Gastrocnemius medialis (tissue), 4 donors: Measurements from ENCODE around the gene PRELID3B. TPM values are rescaled to one million over a fixed set of nuclear protein-coding genes. Genes with fewer than 3 reads are reported as not detected.

ENCODE experiments used
- ATAC-seq, 2 donors: fragments of 150-250 bp; one replicate each; pipeline ENCODE4 v1.9.1; 2016
- DNase-seq, 2 donors: peaks; one replicate each; pipeline ENCODE4 v3.0.0-alpha.2; 2019
- H3K27ac ChIP-seq, 4 donors: fragments of 200-600 bp; sonication (generic); 1 replicate in 1 of 4; 2 replicates in 3 of 4; pipeline ENCODE4 v1.5.1; 2016 to 2018; ENCODE audit warnings: mild to moderate bottlenecking in 2 of 4, moderate library complexity in 1 of 4
- H3K27me3 ChIP-seq, 3 donors: fragments of 200-600 bp; sonication (generic) in 2 of 3; 1 replicate in 1 of 3; 2 replicates in 2 of 3; pipeline versions ENCODE4 v1.5.1 to v1.6.0; 2016 to 2019; ENCODE audit warnings: mild to moderate bottlenecking in 1 of 3, moderate library complexity in 1 of 3
- H3K36me3 ChIP-seq, 2 donors: fragments of 200-600 bp; sonication (generic) in 1 of 2; one replicate each; pipeline ENCODE4 v1.5.1; 2017 to 2018
- H3K4me1 ChIP-seq, 2 donors: fragments of 200-600 bp; sonication (generic) in 1 of 2; one replicate each; pipeline ENCODE4 v1.5.1; 2016 to 2017; ENCODE audit warnings: mild to moderate bottlenecking in 2 of 2
- H3K4me3 ChIP-seq, 4 donors: fragments of 200-600 bp; sonication (generic) in 3 of 4; 1 replicate in 1 of 4; 2 replicates in 3 of 4; pipeline ENCODE4 v1.5.1; 2016 to 2019; ENCODE audit warnings: mild to moderate bottlenecking in 2 of 4
- H3K9me3 ChIP-seq, 3 donors: fragments of 200-600 bp; sonication (generic) in 2 of 3; 1 replicate in 1 of 3; 2 replicates in 2 of 3; pipeline ENCODE4 v1.5.1; 2016 to 2019
- CTCF ChIP-seq, 5 experiments: fragments of 450-650 bp in 3 of 5; fragments of 200-600 bp in 2 of 5; sonication (generic) in 2 of 5; IDR thresholded peaks in 4 of 5; conservative IDR thresholded peaks in 1 of 5; 1 replicate in 4 of 5; 2 replicates in 1 of 5; pipeline ENCODE4 v1.5.1; 2016 to 2019; ENCODE audit warnings: antibody characterized with exemption in 5 of 5, mild to moderate bottlenecking in 3 of 5, moderate library complexity in 3 of 5
- POLR2A ChIP-seq, 2 donors: fragments of 450-650 bp; IDR thresholded peaks; one replicate each; pipeline ENCODE4 v1.6.1; 2017; ENCODE audit warnings: antibody characterized with exemption in 2 of 2, mild to moderate bottlenecking in 2 of 2, moderate library complexity in 2 of 2
- in situ Hi-C, 4 donors: fragments of 200-750 bp; cut with MboI; loops; one replicate each; pipeline versions ENCODE4 v1.15.0 to v1.8.0; 2017; ENCODE audit warnings: low sequenced_read_pairs in 4 of 4
- intact Hi-C: fragments of 100-400 bp; cut with DNase I; formaldehyde crosslinking; loops from one replicate; pipeline ENCODE4 v1.15.1; 2023; ENCODE audit warnings: low total_unique reads
- total RNA-seq, 4 donors: library from RNA; depleted of rRNA; stranded (reverse); fragments of >200 nt; gene quantifications; one replicate each; pipeline versions ENCODE4 v1.1.0 to v1.2.3, GENCODE V29; 2016

Gene PRELID3B
- total RNA-seq, 4 donors from 2014 or later: 31.6 to 41.3 (median 35.1) TPM

- ATAC-seq: no peak
- in situ Hi-C loops (loop anchor here in 1 of 4 donors (10.0 to 25.0 kb wide), 2 partner anchors 164 to 361 kb away; partner anchors contain the start of gene NPEPL1), intact Hi-C loops (loop anchor here (10.0 kb wide), 1 partner anchor 644 kb away; no protein-coding TSS in a partner anchor)
- no peak for DNase-seq
- Histone ChIP-seq H3K27me3 (no peaks in the 10 kb centered on the region), H3K27ac (no peak overlapping the region), H3K9me3 (no peaks in the 10 kb centered on the region), H3K36me3 (no peaks in the 10 kb centered on the region), H3K4me1 (no peaks in the 10 kb centered on the region), H3K4me3 (no peak overlapping the region)
- no peak for TF ChIP-seq POLR2A (IDR thresholded peaks at IDR 0.05)
- no peak for TF ChIP-seq CTCF (IDR thresholded peaks at IDR 0.05 in 4 of 5, conservative IDR thresholded peaks at IDR 0.05 in 1 of 5)
Measured at GRCh38 chr20:59048681-59049030, 6.1 kb upstream of the PRELID3B start.

- H3K4me3 ChIP-seq: no peak overlapping the region
- H3K36me3 ChIP-seq: no peaks in the 10 kb centered on the region
- in situ Hi-C loops (loop anchor here in 1 of 4 donors (10.0 to 25.0 kb wide), 2 partner anchors 163 to 361 kb away; partner anchors contain the start of gene NPEPL1), intact Hi-C loops (loop anchor here (10.0 kb wide), 1 partner anchor 643 kb away; no protein-coding TSS in a partner anchor)
- no peak for DNase-seq
- H3K27me3 ChIP-seq: no peaks in the 10 kb centered on the region
- H3K27ac ChIP-seq: no peak overlapping the region
- ATAC-seq: no peak
- H3K9me3 ChIP-seq: no peaks in the 10 kb centered on the region
- TF ChIP-seq POLR2A (IDR thresholded peaks at IDR 0.05) (no peak), CTCF (IDR thresholded peaks at IDR 0.05 in 4 of 5, conservative IDR thresholded peaks at IDR 0.05 in 1 of 5) (no peak)
- H3K4me1 ChIP-seq: peaks cover under 1 to 3% of the 10 kb centered on the region in 2 donors
Measured at GRCh38 chr20:59047938-59048680, 5.5 kb upstream of the PRELID3B start.

- in situ Hi-C loops: loop anchor here in 1 of 4 donors (10.0 to 25.0 kb wide), 2 partner anchors 162 to 360 kb away; partner anchors contain the start of gene NPEPL1
- intact Hi-C loops: loop anchor here (10.0 kb wide), 1 partner anchor 642 kb away; no protein-coding TSS in a partner anchor
- peaks cover 2 to 3% of the 10 kb centered on the region in 2 donors for H3K4me1 ChIP-seq
- no peaks in the 10 kb centered on the region for H3K27me3 ChIP-seq
- TF ChIP-seq CTCF (IDR thresholded peaks at IDR 0.05 in 4 of 5, conservative IDR thresholded peaks at IDR 0.05 in 1 of 5) (no peak), POLR2A (IDR thresholded peaks at IDR 0.05) (no peak)
- no peaks in the 10 kb centered on the region for H3K9me3 ChIP-seq
- no peak for DNase-seq
- no peak overlapping the region for H3K4me3 ChIP-seq
- H3K36me3 ChIP-seq: no peaks in the 10 kb centered on the region
- no peak for ATAC-seq
- H3K27ac ChIP-seq: no peak overlapping the region
Measured at GRCh38 chr20:59046862-59047261, 4.3 kb upstream of the PRELID3B start.

GRCh38 chr20:59044796-59045195 is 2.2 kb upstream of the PRELID3B start:
- H3K27me3 ChIP-seq: no peaks in the 10 kb centered on the region
- no peak for DNase-seq
- TF ChIP-seq POLR2A (IDR thresholded peaks at IDR 0.05) (no peak), CTCF (IDR thresholded peaks at IDR 0.05 in 4 of 5, conservative IDR thresholded peaks at IDR 0.05 in 1 of 5) (no peak)
- no peak for ATAC-seq
- H3K4me3 ChIP-seq: no peak overlapping the region
- no peak overlapping the region for H3K27ac ChIP-seq
- intact Hi-C loops (loop anchor here (5.0 to 10.0 kb wide), 3 partner anchors 172 to 640 kb away; partner anchors contain the start of gene NPEPL1), in situ Hi-C loops (loop anchor here in 1 of 4 donors (10.0 to 25.0 kb wide), 2 partner anchors 160 to 357 kb away; partner anchors contain the start of gene NPEPL1)
- no peaks in the 10 kb centered on the region for H3K36me3 ChIP-seq
- no peaks in the 10 kb centered on the region for H3K9me3 ChIP-seq
- peaks cover 21 to 23% of the 10 kb centered on the region in 2 donors for H3K4me1 ChIP-seq
